A673 (cell line): ENCODE results near the gene ZNF205. TPM values are rescaled to one million over a fixed set of nuclear protein-coding genes. Genes with fewer than 3 reads are reported as not detected.

Source experiments
- BruUV-seq: library from RNA; stranded (reverse); fragments of 400-500 nt; replicated peaks from 2 replicates; lab custom pipeline; 2021; lab: Mats Ljungman, UMichigan
- CTCF ChIA-PET: fragments of 300-600 bp; sonication (Branson Sonifier 250); formaldehyde crosslinking; loops from one replicate; lab custom pipeline; 2022; ENCODE audit warnings: antibody characterized with exemption; lab: Charles Lee
- POLR2A ChIA-PET: fragments of 300-600 bp; sonication (Branson Sonifier 250); formaldehyde crosslinking; loops from one replicate; lab custom pipeline; 2022; ENCODE audit warnings: antibody characterized with exemption; ENCODE audit not compliant: low non-redundant PET; lab: Charles Lee
- DNase-seq: peaks from one replicate; pipeline ENCODE4 v3.0.0-alpha.2; 2015; ENCODE audit warnings: low spot score
- H3K27ac ChIP-seq: fragments of 200-600 bp; sonication (generic); 2 replicates; pipeline ENCODE4 v1.5.1; 2016; ENCODE audit warnings: mixed run types, low read depth, mild to moderate bottlenecking, mixed read lengths, antibody characterized with exemption, low read length; ENCODE audit not compliant: poor library complexity, severe bottlenecking
- H3K27me3 ChIP-seq: fragments of 200-600 bp; sonication (generic); replicated peaks from 2 replicates; pipeline ENCODE4 v1.6.1; 2017; ENCODE audit warnings: mixed run types, low read depth, mild to moderate bottlenecking, mixed read lengths, antibody characterized with exemption, low read length; ENCODE audit not compliant: insufficient read depth, poor library complexity
- H3K36me3 ChIP-seq: fragments of 200-600 bp; sonication (generic); 2 replicates; pipeline ENCODE4 v1.6.1; 2016; ENCODE audit warnings: mixed run types, mild to moderate bottlenecking, mixed read lengths, antibody characterized with exemption, low read length; ENCODE audit not compliant: insufficient read depth, poor library complexity, severe bottlenecking
- H3K4me1 ChIP-seq: fragments of 200-600 bp; sonication (generic); 2 replicates; pipeline ENCODE4 v1.6.1; 2017; ENCODE audit warnings: mixed run types, mild to moderate bottlenecking, mixed read lengths, antibody characterized with exemption, low read length; ENCODE audit not compliant: insufficient read depth, poor library complexity, severe bottlenecking
- H3K4me3 ChIP-seq: fragments of 200-600 bp; sonication (generic); 2 replicates; pipeline ENCODE4 v1.5.1; 2016; ENCODE audit warnings: low read depth, mixed run types, mild to moderate bottlenecking, mixed read lengths, low read length; ENCODE audit not compliant: poor library complexity, severe bottlenecking
- H3K9me3 ChIP-seq: fragments of 200-600 bp; sonication (generic); 2 replicates; pipeline ENCODE4 v1.6.1; 2016; ENCODE audit warnings: mixed run types, low read depth, mild to moderate bottlenecking, mixed read lengths, antibody characterized with exemption, low read length; ENCODE audit not compliant: poor library complexity, severe bottlenecking
- EZH2 ChIP-seq: fragments of 200-600 bp; sonication (generic); IDR thresholded peaks from 2 replicates; pipeline ENCODE4 v1.6.1; 2017; ENCODE audit warnings: borderline replicate concordance, low read depth, mild to moderate bottlenecking, mixed read lengths, antibody characterized with exemption, low read length; ENCODE audit not compliant: poor library complexity, severe bottlenecking
- intact Hi-C: fragments of 100-400 bp; cut with micrococcal nuclease; formaldehyde crosslinking; loops from one replicate; pipeline ENCODE4 v1.10.0; 2022; ENCODE audit not compliant: unreplicated experiment
- total RNA-seq: library from RNA; stranded (reverse); gene quantifications from 2 replicates; pipeline ENCODE4 v1.2.3, GENCODE V29; 2021
- TF ChIP-seq, protein P1 (sequence below): fragments of 300-800, 200-600 bp; sonication (generic); conservative IDR thresholded peaks from 2 replicates; pipeline ENCODE4 v1.5.1; 2017; ENCODE audit warnings: low read depth, mild to moderate bottlenecking, antibody characterized with exemption, low read length, moderate library complexity, mixed read lengths

ZNF205 gene
- total RNA-seq, 1 experiment from 2014 or later, result 19.0 TPM

DNA sequence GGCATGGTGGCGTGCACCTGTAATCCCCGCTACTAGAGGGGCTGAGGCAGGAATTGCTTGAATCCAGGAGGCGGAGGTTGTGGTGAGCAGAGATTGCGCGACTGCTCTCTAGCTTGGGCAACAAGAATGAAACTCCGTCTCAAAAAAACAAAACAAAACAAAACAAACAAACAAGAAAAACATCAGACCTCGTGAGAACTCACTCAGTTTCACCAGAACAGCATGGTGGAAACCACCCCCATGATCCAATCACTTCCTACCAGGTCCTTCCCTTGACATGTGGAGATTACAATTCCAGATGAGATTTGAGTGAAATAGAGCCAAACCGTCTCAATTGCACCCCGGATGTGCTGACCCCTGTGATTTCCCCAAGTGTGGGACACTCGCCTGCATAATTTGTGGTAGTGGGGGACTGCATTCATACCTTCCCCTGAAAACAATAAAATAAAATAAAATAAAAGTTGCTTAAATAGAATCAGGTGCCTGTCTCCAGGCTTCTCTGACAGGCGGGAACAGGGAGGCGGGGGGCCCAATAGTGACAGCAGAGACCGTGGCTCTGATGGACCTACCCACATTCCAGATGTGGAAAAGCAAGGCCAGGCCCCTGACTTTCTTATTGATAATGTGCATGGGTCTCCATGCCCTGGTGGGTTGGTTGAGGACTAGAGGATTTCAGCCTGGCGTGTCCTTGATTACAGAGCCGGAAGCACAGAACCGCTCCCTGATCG lies 26.4 kb upstream of the ZNF205 start:
- no peak overlapping the region for H3K27ac ChIP-seq
- no peaks in the 10 kb centered on the region for H3K9me3 ChIP-seq
- ChIA-PET CTCF (no interaction called here), POLR2A (no interaction called here)
- H3K4me3 ChIP-seq, result no peak overlapping the region
- H3K36me3 ChIP-seq, result no peaks in the 10 kb centered on the region
- BruUV-seq, result no TSS peak
- no peaks in the 10 kb centered on the region for H3K27me3 ChIP-seq
- intact Hi-C loops, result no loop called here
- no peak for DNase-seq
- no peaks in the 10 kb centered on the region for H3K4me1 ChIP-seq
- no peak for TF ChIP-seq EZH2
- TF ChIP-seq, protein P1, sequence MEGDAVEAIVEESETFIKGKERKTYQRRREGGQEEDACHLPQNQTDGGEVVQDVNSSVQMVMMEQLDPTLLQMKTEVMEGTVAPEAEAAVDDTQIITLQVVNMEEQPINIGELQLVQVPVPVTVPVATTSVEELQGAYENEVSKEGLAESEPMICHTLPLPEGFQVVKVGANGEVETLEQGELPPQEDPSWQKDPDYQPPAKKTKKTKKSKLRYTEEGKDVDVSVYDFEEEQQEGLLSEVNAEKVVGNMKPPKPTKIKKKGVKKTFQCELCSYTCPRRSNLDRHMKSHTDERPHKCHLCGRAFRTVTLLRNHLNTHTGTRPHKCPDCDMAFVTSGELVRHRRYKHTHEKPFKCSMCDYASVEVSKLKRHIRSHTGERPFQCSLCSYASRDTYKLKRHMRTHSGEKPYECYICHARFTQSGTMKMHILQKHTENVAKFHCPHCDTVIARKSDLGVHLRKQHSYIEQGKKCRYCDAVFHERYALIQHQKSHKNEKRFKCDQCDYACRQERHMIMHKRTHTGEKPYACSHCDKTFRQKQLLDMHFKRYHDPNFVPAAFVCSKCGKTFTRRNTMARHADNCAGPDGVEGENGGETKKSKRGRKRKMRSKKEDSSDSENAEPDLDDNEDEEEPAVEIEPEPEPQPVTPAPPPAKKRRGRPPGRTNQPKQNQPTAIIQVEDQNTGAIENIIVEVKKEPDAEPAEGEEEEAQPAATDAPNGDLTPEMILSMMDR, result no peak

DNA sequence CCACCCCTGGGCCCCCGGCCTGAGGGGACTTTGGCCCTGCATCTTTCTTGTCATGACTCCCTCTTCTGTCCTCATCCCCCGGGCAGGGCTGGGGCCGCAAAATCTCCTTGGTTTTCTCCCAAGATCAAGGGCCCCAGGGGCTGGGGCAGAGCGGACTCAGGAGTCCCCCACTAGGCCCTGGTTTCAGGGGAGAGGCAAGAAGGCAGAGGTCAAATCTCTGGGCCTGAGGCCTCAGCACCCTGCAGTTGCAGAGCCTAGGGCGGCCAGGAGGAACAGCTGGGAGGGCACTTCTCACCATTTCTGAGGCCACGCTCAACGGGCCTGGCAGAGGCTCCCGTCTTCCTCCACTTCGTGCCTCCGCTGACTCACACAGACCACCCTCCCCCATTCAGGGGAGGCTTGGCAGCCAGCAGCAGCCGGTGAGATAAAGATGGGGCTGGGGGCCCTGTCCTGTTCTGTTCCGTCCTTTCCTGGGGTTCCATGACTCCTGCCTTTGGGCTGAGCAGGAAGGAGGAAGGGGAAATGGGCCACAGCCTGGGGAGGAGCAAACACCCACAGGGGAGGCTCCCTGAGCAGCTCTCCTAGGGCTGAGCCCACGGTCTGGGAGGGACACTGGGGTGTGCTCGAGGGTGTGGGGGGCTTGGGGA lies 25.7 kb upstream of the ZNF205 start:
- CTCF ChIA-PET, result no interaction called here
- no peak for DNase-seq
- no TSS peak for BruUV-seq
- H3K27ac ChIP-seq, result no peak overlapping the region
- H3K4me1 ChIP-seq, result no peaks in the 10 kb centered on the region
- no peaks in the 10 kb centered on the region for H3K9me3 ChIP-seq
- intact Hi-C loops, result no loop called here
- H3K4me3 ChIP-seq, result no peak overlapping the region
- H3K36me3 ChIP-seq, result no peaks in the 10 kb centered on the region
- POLR2A ChIA-PET, result no interaction called here
- no peaks in the 10 kb centered on the region for H3K27me3 ChIP-seq
- TF ChIP-seq EZH2, result no peak
- TF ChIP-seq, protein P1, result no peak

DNA sequence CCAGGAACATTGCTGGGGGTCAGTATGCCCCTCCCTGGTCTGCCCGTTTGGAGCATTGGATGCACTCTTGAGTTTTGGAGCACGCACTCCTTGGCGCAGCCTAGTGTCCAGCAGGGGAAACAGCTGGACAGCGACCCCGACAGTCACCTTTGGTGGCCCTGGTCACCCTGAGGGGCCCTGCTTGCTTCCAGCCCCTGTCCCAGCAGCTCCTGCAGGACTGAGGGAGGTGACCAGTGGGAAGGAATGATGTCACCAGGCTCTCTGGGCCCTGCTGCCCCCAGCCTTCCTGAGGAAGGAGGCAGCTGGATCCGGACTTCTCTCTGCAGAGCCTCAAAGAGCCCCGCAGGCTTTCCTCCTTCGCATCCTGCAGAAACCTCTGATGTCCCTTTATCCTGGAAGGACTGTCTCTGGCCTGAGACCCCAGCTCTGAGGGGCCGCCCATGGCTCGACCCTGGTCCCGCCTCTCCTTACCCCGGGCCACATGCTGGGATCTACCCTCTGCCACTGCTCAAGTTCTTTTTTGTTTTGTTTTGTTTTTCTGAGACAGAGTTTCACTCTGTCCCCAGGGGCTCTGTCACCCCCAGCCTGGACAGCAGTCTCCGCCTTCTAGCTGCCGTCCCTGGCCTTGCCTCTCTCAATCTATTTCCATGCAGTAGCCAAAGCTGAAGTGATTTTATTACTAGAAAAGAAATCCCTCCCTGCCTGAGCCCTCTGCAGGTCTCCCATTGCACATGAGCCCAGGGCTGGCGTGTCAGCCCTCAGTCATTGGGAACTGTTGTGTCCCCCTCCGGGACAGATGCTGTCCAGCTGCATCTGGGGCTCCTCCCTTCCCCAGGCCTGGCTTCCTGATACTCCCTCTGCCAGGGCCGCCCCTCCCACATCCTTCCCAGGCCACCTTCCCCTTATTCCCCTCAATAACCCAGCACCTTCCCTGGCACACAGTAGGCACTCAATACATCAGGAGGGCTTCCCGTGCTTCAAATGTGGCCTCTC lies 24.8 kb upstream of the ZNF205 start:
- H3K4me1 ChIP-seq, result no peaks in the 10 kb centered on the region
- no peak for DNase-seq
- H3K36me3 ChIP-seq, result no peaks in the 10 kb centered on the region
- H3K27ac ChIP-seq, result no peak overlapping the region
- no peak overlapping the region for H3K4me3 ChIP-seq
- no peak for TF ChIP-seq EZH2
- TF ChIP-seq, protein P1, result no peak
- ChIA-PET CTCF (no interaction called here), POLR2A (no interaction called here)
- no peaks in the 10 kb centered on the region for H3K27me3 ChIP-seq
- no TSS peak for BruUV-seq
- H3K9me3 ChIP-seq, result no peaks in the 10 kb centered on the region
- intact Hi-C loops, result no loop called here
